ENCODE measurements around the gene BIRC2.

Gene BIRC2

GRCh38 chr11:102401905-102402304, 54.9 kb downstream of the BIRC2 start:
- DNase-seq (ENCODE audit: low spot score): no peak
- H3K27ac ChIP-seq: no peak overlapping the region
- ChIA-PET POLR2A (ENCODE audit: low non-redundant PET) (no interaction called here), CTCF (no interaction called here)
- no peak for TF ChIP-seq CTCF (conservative IDR thresholded peaks at IDR 0.05; ENCODE audit: low read depth)

- ChIA-PET CTCF (no interaction called here), POLR2A (ENCODE audit: low non-redundant PET) (no interaction called here)
- no peak overlapping the region for H3K27ac ChIP-seq
- no peak for TF ChIP-seq CTCF (conservative IDR thresholded peaks at IDR 0.05; ENCODE audit: low read depth)
- no peak for DNase-seq (ENCODE audit: low spot score)
Observed at GRCh38 chr11:102402548-102402947, 55.5 kb downstream of the BIRC2 start.

- H3K27ac ChIP-seq: no peak overlapping the region
- ChIA-PET POLR2A (ENCODE audit: low non-redundant PET) (no interaction called here), CTCF (interaction anchor here (0.6 kb wide), 1 partner anchor 1206 kb away, joined by 6 read pairs; no protein-coding TSS in a partner anchor)
- DNase-seq (ENCODE audit: low spot score): no peak
- no peak for TF ChIP-seq CTCF (conservative IDR thresholded peaks at IDR 0.05; ENCODE audit: low read depth)
Observed at GRCh38 chr11:102405501-102405900, 58.5 kb downstream of the BIRC2 start.

- TF ChIP-seq CTCF (conservative IDR thresholded peaks at IDR 0.05; ENCODE audit: low read depth): no peak
- POLR2A ChIA-PET (ENCODE audit: low non-redundant PET): no interaction called here
- no peak overlapping the region for H3K27ac ChIP-seq
- no peak for DNase-seq (ENCODE audit: low spot score)
- CTCF ChIA-PET: interaction anchor here (0.6 kb wide), 1 partner anchor 1207 kb away, joined by 6 read pairs; no protein-coding TSS in a partner anchor
Observed at GRCh38 chr11:102406099-102406498, 59.1 kb downstream of the BIRC2 start.

GRCh38 chr11:102407901-102408300, 60.9 kb downstream of the BIRC2 start:
- no peak overlapping the region for H3K27ac ChIP-seq
- ChIA-PET CTCF (interaction anchor here (1.2 kb wide), 1 partner anchor 17 kb away, joined by 3 read pairs; no protein-coding TSS in a partner anchor), POLR2A (ENCODE audit: low non-redundant PET) (no interaction called here)
- TF ChIP-seq CTCF (conservative IDR thresholded peaks at IDR 0.05; ENCODE audit: low read depth): no peak
- DNase-seq (ENCODE audit: low spot score): no peak

- ChIA-PET POLR2A (ENCODE audit: low non-redundant PET) (no interaction called here), CTCF (interaction anchor here (1.2 kb wide), 1 partner anchor 18 kb away, joined by 3 read pairs; no protein-coding TSS in a partner anchor)
- H3K27ac ChIP-seq: no peak overlapping the region
- DNase-seq (ENCODE audit: low spot score): no peak
- no peak for TF ChIP-seq CTCF (conservative IDR thresholded peaks at IDR 0.05; ENCODE audit: low read depth)
Observed at GRCh38 chr11:102408339-102408738, 61.3 kb downstream of the BIRC2 start.
